ENCODE measurements around the gene SNCA. TPM values are rescaled to one million over a fixed set of nuclear protein-coding genes. Genes with fewer than 3 reads are reported as not detected.

SNCA gene
- total RNA-seq, 1 donor from 2014 or later: 2.2 TPM

DNA sequence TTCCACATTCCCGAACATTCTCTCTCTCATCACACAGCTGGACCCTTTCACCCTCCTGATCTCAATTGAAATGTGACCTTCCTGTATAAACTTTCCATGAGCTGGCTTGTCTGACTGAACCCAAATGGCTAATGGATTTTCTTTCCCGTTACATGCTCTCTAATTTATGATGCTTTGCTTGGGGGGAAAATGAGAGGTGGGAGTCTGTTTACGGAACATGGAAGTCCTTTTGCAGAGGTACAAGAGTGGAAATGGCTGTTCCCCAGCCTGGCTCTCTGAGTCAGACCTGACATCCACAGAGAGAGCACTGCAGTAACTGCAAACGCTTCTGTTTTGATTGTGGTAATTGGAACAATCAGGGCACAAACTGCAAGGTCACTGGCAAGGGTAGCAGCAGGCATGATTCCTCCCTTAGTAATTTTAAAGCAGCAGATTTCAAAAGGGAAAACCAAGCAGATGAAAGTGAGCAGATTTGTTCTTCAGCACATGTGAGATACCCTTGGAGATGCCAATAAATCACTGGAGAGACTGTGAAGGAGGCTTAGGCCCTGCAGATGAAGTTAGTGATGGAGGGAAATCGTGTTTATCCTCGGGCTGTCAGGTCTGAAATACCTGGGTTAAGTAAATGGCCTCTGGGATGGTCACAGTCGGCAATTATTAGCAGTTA is 83.9 kb downstream of the SNCA start:
- no peak for ATAC-seq (ENCODE audit: low read depth)
- no peaks in the 10 kb centered on the region for H3K36me3 Mint-ChIP-seq (ENCODE audit: low read depth)
- H3K27ac Mint-ChIP-seq: no peak overlapping the region
- CTCF ChIA-PET: no interaction called here
- TF ChIP-seq, protein P1, sequence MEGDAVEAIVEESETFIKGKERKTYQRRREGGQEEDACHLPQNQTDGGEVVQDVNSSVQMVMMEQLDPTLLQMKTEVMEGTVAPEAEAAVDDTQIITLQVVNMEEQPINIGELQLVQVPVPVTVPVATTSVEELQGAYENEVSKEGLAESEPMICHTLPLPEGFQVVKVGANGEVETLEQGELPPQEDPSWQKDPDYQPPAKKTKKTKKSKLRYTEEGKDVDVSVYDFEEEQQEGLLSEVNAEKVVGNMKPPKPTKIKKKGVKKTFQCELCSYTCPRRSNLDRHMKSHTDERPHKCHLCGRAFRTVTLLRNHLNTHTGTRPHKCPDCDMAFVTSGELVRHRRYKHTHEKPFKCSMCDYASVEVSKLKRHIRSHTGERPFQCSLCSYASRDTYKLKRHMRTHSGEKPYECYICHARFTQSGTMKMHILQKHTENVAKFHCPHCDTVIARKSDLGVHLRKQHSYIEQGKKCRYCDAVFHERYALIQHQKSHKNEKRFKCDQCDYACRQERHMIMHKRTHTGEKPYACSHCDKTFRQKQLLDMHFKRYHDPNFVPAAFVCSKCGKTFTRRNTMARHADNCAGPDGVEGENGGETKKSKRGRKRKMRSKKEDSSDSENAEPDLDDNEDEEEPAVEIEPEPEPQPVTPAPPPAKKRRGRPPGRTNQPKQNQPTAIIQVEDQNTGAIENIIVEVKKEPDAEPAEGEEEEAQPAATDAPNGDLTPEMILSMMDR (IDR thresholded peaks at IDR 0.05): no peak
- no peak for DNase-seq
- intact Hi-C loops (cut with micrococcal nuclease): no loop called here
- no peaks in the 10 kb centered on the region for H3K4me1 Mint-ChIP-seq
- no peak overlapping the region for H3K4me3 Mint-ChIP-seq
- POLR2A ChIA-PET: no interaction called here
- H3K9me3 Mint-ChIP-seq: no peaks in the 10 kb centered on the region
- H3K27me3 Mint-ChIP-seq: no peaks in the 10 kb centered on the region

DNA sequence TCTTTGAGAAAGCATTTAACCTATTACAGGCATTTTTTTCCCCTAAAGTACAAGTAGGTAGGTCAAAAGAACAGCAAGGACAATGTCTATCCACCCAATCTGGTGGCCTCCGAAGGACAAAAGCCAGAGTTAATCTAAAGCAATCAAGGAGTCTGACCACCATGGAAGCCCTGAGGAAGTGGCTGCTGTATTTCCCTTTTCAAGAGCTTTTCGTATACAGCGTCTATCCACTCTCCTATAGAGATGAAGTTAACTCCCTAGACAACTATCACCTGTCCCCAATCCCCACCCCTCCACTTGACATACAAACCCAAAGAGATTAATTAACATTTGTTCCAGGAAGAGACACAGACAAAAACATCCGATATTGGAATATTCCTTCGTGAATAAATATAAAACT is 85.5 kb downstream of the SNCA start:
- no peak for ATAC-seq (ENCODE audit: low read depth)
- DNase-seq: no peak
- no peaks in the 10 kb centered on the region for H3K9me3 Mint-ChIP-seq
- no peaks in the 10 kb centered on the region for H3K36me3 Mint-ChIP-seq (ENCODE audit: low read depth)
- H3K4me1 Mint-ChIP-seq: no peaks in the 10 kb centered on the region
- H3K27ac Mint-ChIP-seq: no peak overlapping the region
- intact Hi-C loops (cut with micrococcal nuclease): no loop called here
- H3K27me3 Mint-ChIP-seq: no peaks in the 10 kb centered on the region
- no peak overlapping the region for H3K4me3 Mint-ChIP-seq
- TF ChIP-seq, protein P1 (IDR thresholded peaks at IDR 0.05): no peak
- ChIA-PET CTCF (no interaction called here), POLR2A (no interaction called here)

DNA sequence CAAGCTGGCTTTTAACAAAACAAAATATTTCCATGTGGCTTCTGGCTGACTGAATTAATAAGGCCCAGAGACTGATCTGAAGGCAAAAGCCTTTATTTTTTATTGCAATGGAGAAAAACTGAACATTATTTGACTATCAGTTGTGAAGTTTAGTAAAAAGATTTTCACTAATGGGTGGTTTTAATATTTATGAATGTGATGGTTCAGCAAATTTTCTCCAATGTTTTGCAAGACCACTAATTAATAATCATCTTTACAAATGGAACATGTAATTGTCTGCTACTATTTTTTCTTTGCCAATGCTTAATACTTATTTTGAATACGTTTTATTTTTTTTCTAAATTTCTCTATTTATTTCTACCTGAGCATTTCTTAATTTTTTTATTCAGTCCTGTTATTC is 90.6 kb downstream of the SNCA start:
- POLR2A ChIA-PET: no interaction called here
- no peak for ATAC-seq (ENCODE audit: low read depth)
- H3K4me3 Mint-ChIP-seq: no peak overlapping the region
- no peaks in the 10 kb centered on the region for H3K9me3 Mint-ChIP-seq
- TF ChIP-seq, protein P1 (IDR thresholded peaks at IDR 0.05): no peak
- intact Hi-C loops (cut with micrococcal nuclease): no loop called here
- H3K27ac Mint-ChIP-seq: no peak overlapping the region
- H3K4me1 Mint-ChIP-seq: no peaks in the 10 kb centered on the region
- no peaks in the 10 kb centered on the region for H3K27me3 Mint-ChIP-seq
- H3K36me3 Mint-ChIP-seq (ENCODE audit: low read depth): no peaks in the 10 kb centered on the region
- no peak for DNase-seq
- CTCF ChIA-PET: no interaction called here

DNA sequence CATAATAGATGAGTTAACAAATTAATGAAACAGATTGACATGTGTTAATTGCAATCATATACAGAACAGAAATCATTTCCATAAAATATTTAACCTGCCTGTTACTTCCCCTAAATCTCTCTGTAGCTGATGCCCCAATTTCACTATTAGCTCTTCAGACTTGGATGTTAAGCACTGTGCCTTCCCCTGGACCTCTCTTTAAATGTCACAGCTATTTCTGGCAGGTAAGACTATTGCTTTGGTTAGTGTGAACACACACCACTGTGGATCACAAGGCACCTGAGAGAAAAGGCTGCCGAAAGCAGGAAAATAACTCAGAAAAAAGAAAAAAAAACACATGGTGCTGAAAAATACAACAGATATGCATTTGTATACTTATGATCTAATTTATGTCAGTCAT is 91.3 kb downstream of the SNCA start:
- H3K27me3 Mint-ChIP-seq: no peaks in the 10 kb centered on the region
- TF ChIP-seq, protein P1 (IDR thresholded peaks at IDR 0.05): no peak
- POLR2A ChIA-PET: no interaction called here
- no peaks in the 10 kb centered on the region for H3K36me3 Mint-ChIP-seq (ENCODE audit: low read depth)
- ATAC-seq (ENCODE audit: low read depth) (no peak), DNase-seq (no peak)
- no peaks in the 10 kb centered on the region for H3K4me1 Mint-ChIP-seq
- no peak overlapping the region for H3K4me3 Mint-ChIP-seq
- intact Hi-C loops (cut with micrococcal nuclease): no loop called here
- no peaks in the 10 kb centered on the region for H3K9me3 Mint-ChIP-seq
- H3K27ac Mint-ChIP-seq: no peak overlapping the region
- CTCF ChIA-PET: no interaction called here

DNA sequence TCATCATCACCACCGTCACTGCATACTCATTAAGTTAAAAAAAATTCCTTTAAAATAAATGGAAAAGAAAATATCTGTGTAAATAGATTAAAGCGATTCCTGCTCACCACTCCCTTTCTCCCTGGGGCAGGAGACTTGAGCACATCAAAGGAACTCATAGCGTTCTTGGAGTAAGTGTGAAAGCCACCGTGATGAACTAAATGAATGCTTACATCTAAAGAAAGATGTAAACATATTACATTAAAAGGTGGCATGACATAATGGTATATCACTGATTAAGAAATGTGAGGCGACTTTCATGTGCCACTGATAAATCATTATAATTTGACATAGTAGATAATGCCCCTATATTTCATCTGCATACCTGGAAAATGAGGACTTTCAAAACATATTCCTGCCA is 92.0 kb downstream of the SNCA start:
- DNase-seq (no peak), ATAC-seq (ENCODE audit: low read depth) (no peak)
- H3K9me3 Mint-ChIP-seq: no peaks in the 10 kb centered on the region
- no peaks in the 10 kb centered on the region for H3K36me3 Mint-ChIP-seq (ENCODE audit: low read depth)
- H3K27me3 Mint-ChIP-seq: no peaks in the 10 kb centered on the region
- intact Hi-C loops (cut with micrococcal nuclease): no loop called here
- TF ChIP-seq, protein P1 (IDR thresholded peaks at IDR 0.05): no peak
- H3K27ac Mint-ChIP-seq: no peak overlapping the region
- H3K4me1 Mint-ChIP-seq: no peaks in the 10 kb centered on the region
- CTCF ChIA-PET: no interaction called here
- POLR2A ChIA-PET: no interaction called here
- no peak overlapping the region for H3K4me3 Mint-ChIP-seq

Data from activated B cell treated with CpG ODN at 0.5 μM for 24 hours (primary cell).